SU-DHL-6 (cell line): ENCODE measurements around the gene CCRL2.

Experiments used
- EZH2phosphoT487 ChIP-seq: fragments of 200-600 bp; sonication (generic), shearing (Covaris generic); conservative IDR thresholded peaks from 2 replicates; pipeline ENCODE4 v1.6.1; 2018; ENCODE audit warnings: mild to moderate bottlenecking, antibody characterized with exemption, low read length, moderate library complexity, mixed read lengths
- TF ChIP-seq, protein P1 (sequence below): fragments of 200-600 bp; sonication (generic); IDR thresholded peaks from one replicate; pipeline ENCODE4 v1.5.1; 2017; ENCODE audit warnings: antibody characterized with exemption, mild to moderate bottlenecking, low read length, moderate library complexity; ENCODE audit not compliant: insufficient read depth, poor library complexity, severe bottlenecking

DNA sequence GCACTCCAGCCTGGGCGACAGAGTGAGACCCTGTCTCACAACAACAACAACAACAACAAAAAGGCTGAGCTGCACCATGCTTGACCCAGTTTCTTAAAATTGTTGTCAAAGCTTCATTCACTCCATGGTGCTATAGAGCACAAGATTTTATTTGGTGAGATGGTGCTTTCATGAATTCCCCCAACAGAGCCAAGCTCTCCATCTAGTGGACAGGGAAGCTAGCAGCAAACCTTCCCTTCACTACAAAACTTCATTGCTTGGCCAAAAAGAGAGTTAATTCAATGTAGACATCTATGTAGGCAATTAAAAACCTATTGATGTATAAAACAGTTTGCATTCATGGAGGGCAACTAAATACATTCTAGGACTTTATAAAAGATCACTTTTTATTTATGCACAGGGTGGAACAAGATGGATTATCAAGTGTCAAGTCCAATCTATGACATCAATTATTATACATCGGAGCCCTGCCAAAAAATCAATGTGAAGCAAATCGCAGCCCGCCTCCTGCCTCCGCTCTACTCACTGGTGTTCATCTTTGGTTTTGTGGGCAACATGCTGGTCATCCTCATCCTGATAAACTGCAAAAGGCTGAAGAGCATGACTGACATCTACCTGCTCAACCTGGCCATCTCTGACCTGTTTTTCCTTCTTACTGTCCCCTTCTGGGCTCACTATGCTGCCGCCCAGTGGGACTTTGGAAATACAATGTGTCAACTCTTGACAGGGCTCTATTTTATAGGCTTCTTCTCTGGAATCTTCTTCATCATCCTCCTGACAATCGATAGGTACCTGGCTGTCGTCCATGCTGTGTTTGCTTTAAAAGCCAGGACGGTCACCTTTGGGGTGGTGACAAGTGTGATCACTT is 34.3 kb upstream of the CCRL2 start:
- TF ChIP-seq, protein P1, sequence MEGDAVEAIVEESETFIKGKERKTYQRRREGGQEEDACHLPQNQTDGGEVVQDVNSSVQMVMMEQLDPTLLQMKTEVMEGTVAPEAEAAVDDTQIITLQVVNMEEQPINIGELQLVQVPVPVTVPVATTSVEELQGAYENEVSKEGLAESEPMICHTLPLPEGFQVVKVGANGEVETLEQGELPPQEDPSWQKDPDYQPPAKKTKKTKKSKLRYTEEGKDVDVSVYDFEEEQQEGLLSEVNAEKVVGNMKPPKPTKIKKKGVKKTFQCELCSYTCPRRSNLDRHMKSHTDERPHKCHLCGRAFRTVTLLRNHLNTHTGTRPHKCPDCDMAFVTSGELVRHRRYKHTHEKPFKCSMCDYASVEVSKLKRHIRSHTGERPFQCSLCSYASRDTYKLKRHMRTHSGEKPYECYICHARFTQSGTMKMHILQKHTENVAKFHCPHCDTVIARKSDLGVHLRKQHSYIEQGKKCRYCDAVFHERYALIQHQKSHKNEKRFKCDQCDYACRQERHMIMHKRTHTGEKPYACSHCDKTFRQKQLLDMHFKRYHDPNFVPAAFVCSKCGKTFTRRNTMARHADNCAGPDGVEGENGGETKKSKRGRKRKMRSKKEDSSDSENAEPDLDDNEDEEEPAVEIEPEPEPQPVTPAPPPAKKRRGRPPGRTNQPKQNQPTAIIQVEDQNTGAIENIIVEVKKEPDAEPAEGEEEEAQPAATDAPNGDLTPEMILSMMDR, result no peak
- no peak for TF ChIP-seq EZH2phosphoT487
